ENCODE measurements around the gene BLID. TPM values are rescaled to one million over a fixed set of nuclear protein-coding genes. Genes with fewer than 3 reads are reported as not detected.

BLID gene
- total RNA-seq, 4 donors from 2014 or later = 1.7 to 6.5 (median 5.8) TPM

- DNase-seq (ENCODE audit: low spot score) (no peak), ATAC-seq (ENCODE audit: low FRiP score) (no peak)
- TF ChIP-seq CTCF (IDR thresholded peaks at IDR 0.05) = no peak
These were observed 10.1 kb upstream of the BLID start for GRCh38 chr11:122126024-122126688.

- TF ChIP-seq CTCF (IDR thresholded peaks at IDR 0.05) = no peak
- DNase-seq (ENCODE audit: low spot score) (no peak), ATAC-seq (ENCODE audit: low FRiP score) (peak; percentile 45)
These were observed 7.4 kb upstream of the BLID start for GRCh38 chr11:122123263-122123929.

- no peak for DNase-seq (ENCODE audit: low spot score)
- TF ChIP-seq CTCF (IDR thresholded peaks at IDR 0.05) = no peak
- ATAC-seq (ENCODE audit: low FRiP score) = no peak
These were observed 6.2 kb upstream of the BLID start for GRCh38 chr11:122122179-122122578.

GRCh38 chr11:122120096-122120495, 4.1 kb upstream of the BLID start:
- TF ChIP-seq CTCF (IDR thresholded peaks at IDR 0.05) = no peak
- no peak for DNase-seq (ENCODE audit: low spot score)
- no peak for ATAC-seq (ENCODE audit: low FRiP score)

GRCh38 chr11:122116591-122116990, 576 bp upstream of the BLID start:
- ATAC-seq (ENCODE audit: low FRiP score) (no peak), DNase-seq (ENCODE audit: low spot score) (no peak)

GRCh38 chr11:122114976-122115375, 1.0 kb downstream of the BLID start:
- no peak for DNase-seq (ENCODE audit: low spot score)
- no peak for TF ChIP-seq CTCF (IDR thresholded peaks at IDR 0.05)
- ATAC-seq (ENCODE audit: low FRiP score) = no peak

More at GRCh38 chr11:122116591-122116990, 576 bp upstream of the BLID start:
- no peak for TF ChIP-seq CTCF (IDR thresholded peaks at IDR 0.05)

All from omental fat pad (tissue), 4 donors.